Stimulated activated CD8-positive, alpha-beta memory T cell treated with anti-CD3 and anti-CD28 coated beads, Interleukin-7, amount 100 ng/mL, for 1 hour (primary cell): ENCODE measurements around the gene ZBBX.
"Not testable (repeated sequence)": the region's sequence is repeated elsewhere in the genome, so short reads cannot be mapped to it uniquely, and the experiment has no call there.

ENCODE experiments used
- DNase-seq, 2 donors: peaks; one replicate each; pipeline ENCODE4 v3.0.0-alpha.2; 2020; ENCODE audit warnings: low read depth in 2 of 2

Gene ZBBX, protein sequence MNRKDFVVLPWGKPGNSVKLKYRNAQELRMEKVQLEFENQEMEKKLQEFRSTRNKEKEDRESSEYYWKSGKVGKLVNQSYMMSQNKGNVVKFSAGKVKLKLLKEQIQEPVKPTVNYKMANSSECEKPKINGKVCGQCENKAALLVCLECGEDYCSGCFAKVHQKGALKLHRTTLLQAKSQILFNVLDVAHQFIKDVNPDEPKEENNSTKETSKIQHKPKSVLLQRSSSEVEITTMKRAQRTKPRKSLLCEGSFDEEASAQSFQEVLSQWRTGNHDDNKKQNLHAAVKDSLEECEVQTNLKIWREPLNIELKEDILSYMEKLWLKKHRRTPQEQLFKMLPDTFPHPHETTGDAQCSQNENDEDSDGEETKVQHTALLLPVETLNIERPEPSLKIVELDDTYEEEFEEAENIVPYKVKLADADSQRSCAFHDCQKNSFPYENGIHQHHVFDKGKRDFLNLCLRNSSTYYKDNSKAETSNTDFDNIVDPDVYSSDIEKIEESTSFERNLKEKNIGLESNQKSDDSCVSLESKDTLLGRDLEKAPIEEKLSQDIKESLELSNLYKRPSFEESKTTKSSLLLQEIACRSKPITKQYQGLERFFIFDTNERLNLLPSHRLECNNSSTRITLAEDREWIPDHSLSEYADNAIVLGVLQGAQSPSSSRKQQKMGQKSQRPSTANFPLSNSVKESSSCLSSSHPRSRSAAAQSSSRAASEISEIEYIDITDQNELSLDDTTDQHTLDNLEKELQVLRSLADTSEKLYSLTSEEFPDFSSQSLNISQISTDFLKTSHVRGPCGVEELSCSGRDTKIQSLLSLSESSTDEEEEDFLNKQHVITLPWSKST

DNA sequence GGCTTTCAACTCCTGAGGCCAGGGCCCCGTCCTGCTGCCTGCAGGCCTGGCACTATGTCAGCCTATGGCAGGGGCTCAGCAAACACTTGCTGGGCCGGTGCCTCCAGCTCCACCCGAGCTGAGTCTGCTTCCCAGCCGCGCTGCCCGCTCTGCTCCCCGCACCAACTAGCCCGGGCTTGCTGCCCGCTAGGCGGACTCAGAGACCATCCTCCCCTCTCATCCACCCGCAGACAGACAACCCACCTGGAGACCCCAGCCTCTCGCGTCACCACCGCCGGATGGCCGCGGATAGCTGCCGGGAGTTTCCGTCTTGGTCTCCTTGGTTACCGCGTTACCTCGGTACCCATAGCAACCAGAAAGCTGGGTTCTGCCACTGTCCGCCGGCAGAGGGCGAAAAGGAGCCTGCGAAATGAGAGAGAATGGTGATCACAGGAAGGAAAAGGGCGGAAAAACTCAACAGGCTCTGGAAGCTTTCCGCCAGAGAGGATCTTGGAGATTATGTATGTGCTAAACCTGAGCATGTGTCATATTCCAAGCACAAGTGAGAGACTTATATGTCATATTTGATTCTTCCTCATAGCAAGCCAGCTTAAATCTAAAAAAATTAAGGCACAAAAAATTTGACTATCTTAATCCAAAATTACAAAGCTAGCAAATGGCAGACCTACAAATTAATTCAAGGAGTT, at the start of gene ZBBX:
Gene ZBBX (minus strand): TSS at position 294 of the 686 bp plus-strand sequence. CDS start 7,396 bp downstream, outside the sequence.
- DNase-seq, result peak; percentile 44 to 64

GRCh38 chr3:167426962-167427361, 46.9 kb upstream of the ZBBX start:
- DNase-seq, result not testable (repeated sequence)

DNA sequence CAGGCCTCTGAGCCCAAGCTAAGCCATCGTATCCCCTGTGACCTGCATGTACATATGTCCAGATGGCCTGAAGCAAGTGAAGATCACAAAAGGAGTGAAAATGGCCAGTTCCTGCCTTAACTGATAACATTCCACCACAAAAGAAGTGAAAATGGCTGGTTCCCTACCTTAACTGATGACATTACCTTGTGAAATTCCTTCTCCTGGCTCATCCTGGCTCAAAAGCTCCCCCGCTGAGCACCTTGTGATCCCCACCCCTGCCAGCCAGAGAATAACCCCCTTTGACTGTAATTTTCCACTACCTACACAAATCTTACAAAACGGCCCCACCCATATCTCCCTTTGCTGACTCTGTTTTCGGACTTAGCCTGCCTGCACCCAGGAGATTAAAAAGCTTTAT, 42.3 kb upstream of the ZBBX start:
- DNase-seq, result not testable (repeated sequence)

DNA sequence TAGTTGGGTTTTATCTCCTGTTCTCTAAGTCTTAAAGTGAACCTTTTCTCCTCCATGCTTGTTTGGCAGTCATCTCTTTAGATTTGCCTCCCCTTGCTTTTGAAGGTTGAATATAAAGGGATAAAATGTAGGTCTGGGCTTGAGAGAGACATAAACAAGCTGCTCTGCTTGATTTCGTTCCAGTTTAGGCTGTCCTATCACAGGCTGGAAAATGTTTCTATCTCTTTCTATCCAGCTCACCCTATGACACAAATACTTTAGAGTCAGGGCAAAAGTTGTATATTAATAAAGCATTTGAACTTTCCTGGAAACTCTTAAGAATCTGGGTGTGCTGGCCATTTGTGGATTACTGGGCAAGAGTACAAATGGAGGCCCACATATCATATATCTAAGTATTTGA, 29.5 kb upstream of the ZBBX start:
- DNase-seq, result no peak

DNA sequence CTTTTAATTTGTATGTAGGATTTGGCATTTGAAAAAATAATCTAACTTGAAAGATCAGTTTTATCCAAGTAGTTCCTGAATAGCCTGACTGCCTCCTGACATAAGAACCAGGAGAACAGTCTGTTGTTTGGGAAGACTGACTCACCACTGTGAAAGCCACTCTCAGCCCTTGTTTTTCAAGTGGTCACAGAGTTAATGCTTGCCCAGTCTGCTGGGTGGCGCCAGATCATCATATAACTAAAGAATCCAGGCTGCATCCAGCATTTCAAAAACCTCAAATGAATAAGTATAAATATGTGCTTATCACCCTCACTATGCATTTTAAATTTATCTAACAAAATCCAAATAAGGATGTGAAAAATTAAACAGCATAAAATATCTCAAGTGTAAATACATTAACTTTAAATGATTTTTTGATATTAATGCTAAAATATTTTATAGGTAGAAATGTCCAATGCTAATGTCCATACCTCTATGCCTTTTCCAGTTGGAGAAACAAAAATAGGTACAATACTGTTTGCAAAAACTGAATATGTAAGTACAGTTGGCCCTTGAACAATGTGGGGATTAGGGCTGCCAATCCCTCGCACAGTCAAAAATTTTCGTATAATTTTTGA, 26.9 kb upstream of the ZBBX start:
- no peak for DNase-seq

GRCh38 chr3:167397826-167398225, 17.7 kb upstream of the ZBBX start:
- DNase-seq, result no peak

- DNase-seq, result no peak
These were observed 16.0 kb upstream of the ZBBX start for GRCh38 chr3:167396075-167396474.

DNA sequence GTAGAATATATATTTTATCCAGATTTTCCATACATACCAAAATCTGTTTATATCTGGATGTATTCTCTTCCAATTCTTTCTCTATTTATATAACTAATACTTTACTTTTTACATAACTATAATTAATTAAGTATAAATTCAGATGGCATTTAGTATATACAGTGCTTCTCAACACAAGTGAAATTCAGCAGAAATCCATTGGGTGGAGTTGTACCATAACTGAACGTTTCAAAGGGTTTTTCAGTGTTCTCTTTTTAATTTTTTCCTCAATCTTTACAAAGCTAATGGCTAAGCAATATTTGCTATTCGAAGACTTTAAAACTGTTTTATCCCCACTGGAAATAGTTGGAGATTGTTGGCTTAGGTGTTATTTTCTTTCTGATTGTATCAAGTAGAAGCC, 13.9 kb upstream of the ZBBX start:
- DNase-seq, result no peak

DNA sequence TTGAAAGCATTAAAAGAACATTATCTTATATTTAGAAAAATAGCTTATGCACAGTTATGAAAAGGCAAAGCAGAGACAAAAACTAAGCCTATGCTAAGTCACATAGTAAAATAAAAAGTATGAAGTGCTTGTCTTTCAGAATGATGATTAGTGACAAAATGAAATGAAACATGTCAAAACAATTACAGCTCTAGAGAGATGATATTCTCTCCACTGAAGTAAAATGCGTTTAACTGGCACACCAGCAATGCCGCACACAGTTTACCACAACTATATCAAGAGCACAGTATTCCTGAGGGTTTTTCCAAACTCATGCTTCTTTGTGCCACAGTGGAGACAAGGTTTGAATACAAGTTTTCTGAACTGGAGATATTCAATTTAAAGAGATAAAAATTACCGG, 2.1 kb upstream of the ZBBX start:
- no peak for DNase-seq

GRCh38 chr3:167375478-167375877, 4.6 kb downstream of the ZBBX start:
- DNase-seq, result no peak

- DNase-seq, result no peak
These were observed 8.0 kb downstream of the ZBBX start for GRCh38 chr3:167372138-167372537.

DNA sequence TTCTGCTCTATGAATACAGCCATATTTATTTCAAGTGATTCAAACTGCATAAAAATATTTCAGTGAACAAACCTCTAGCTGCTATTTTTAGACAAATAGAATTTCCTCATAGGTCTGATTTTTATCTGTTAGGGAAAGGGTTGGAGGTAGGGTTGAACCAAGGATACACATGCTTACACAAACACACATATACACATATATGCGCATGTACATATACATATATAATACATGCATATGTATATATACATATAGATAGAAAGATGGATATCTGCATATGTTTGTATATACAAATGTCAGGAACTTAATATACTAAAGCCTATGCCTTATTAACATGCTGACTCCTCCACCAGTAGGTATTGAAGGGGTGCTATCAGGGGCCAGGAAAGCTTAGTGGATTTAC, 18.1 kb downstream of the ZBBX start:
- DNase-seq, result no peak

GRCh38 chr3:167361306-167361705, 18.8 kb downstream of the ZBBX start:
- no peak for DNase-seq

DNA sequence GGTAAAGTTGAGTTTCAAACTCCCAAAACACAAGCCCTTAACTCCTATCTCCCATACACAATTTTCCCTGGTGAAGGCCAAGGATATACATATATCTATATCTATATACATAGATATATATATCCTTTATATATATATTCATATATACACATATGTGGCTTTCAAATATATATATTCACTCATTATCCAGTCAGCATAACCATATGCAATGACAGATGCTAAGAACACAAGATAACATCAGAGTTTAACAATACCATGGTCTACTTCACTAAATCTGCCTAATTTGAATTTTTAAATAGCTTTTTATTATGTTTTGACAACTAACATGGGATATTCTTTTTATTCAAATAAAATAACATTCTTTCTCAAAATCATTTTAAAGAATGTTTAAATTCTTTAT, 24.7 kb downstream of the ZBBX start:
- DNase-seq, result no peak

GRCh38 chr3:167354751-167355150, 25.3 kb downstream of the ZBBX start:
- no peak for DNase-seq

DNA sequence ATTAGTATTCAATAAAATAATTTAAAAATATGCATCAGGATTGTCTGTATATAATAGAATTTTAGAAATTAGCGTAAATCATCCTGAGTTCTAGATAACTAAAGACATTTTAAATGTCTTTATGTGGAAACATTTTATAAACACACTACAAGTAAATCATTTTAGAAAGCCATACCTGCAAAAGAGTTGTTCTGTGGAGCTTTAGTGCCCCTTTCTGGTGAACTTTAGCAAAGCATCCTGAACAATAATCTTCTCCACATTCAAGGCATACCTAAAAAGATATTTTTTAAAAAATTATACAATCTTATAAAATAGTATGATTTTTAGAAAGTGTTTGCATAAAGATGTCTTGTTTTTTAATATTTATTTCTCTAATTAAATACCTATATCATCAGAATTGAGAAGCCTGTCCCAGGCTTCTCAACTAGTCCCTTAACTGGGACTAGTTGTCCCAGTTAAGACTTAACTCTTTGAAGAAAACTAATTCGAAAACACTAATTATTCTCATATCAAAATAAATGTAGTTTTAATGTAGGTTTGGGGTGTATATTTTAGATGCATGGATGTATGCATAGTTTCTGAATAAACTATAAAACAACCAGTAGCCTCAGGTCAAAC, 29.7 kb downstream of the ZBBX start:
- no peak for DNase-seq

- no peak for DNase-seq
These were observed 33.9 kb downstream of the ZBBX start for GRCh38 chr3:167346171-167346570.

DNA sequence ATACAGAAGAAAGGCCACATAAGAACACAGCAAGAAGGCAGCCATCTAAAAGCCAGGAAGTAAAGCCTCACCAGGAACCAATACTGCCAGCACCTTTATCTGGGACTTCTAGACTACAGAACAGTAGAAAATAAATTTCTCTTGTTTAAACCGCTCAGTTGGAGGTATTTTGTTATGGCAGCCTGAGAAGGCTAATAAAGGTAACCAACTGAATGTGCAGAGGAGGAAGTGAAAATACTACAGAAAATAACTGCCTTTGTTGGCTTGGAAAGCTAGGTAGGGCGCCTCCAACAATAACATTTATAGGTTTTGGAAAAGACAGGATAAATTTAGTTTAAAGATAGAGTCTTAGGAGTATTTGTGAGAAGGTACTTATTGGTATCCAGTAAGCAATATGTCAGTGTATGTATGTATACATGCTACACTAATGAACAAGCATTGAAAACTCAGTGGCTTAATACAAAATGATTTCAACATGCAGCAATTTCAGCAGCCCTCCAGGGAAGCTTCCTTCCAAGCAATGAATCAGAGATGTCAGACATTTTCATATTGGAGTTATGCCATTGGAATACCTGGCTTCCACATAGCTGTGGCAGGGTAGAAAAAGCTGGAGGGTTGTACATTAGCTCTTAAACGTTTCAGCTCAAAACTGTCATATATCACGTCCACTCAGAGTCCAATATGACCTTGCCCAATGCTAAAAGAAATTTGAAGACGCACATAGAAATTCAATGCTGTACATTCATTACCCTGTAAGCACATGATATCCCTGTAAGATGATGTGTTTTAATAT, 48.9 kb downstream of the ZBBX start:
- no peak for DNase-seq

DNA sequence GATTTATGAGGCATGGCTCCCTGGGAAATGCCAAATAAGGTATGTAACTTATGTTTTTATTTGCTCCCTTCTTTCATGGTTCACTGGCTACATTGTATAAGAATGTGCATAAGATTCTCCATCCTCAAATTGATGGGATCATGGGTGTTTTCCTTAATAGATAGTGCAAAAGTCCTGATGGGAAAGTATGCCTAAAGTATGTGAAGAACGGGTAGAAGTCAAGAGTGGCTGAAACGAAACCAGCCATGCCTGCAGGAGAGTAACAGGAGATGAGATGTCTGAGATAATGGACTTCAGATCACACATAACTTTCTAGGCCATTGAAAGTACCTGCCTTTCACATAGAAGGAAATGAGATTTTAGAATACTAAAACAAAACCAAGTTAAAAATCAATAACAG, 56.5 kb downstream of the ZBBX start:
- no peak for DNase-seq

DNA sequence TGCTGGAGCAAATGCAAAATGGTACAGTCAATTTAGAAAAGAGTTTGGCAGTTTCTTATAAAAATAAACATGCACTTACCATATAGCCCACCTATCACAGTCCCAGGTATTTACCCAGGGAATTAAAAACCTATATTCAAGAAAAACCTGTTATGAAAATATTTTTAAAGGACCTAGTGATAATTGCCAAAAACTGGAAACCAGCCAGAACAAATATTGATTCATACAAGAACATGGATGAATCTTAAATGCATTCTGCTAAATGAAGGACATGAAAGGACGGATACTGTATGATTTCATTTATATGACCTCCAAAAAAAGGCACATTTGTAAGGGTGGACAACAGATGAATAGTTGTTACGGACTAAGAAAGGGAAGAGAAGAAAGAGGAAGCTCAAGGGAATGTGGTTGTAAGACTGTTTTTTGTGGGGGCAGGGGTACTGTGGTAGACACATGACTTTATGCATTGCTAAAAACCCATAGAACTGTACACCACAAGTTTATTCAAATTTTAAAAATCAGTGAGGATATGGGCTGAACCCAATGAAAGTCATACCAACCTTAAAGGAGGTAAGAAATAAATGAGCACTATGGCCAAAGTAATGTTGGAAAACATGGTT, 61.0 kb downstream of the ZBBX start:
- no peak for DNase-seq
